GM15510 (cell line): ENCODE results near the gene C17orf58.

Experiments used
- POLR2A ChIP-seq: IDR thresholded peaks from 3 replicates; pipeline ENCODE4 v1.6.1; 2011; ENCODE audit warnings: borderline replicate concordance; ENCODE audit not compliant: insufficient read length; ENCODE audit errors: extremely low read depth

The C17orf58 gene

GRCh38 chr17:68015081-68015723, 18.9 kb upstream of the C17orf58 start:
- TF ChIP-seq POLR2A, result no peak

DNA sequence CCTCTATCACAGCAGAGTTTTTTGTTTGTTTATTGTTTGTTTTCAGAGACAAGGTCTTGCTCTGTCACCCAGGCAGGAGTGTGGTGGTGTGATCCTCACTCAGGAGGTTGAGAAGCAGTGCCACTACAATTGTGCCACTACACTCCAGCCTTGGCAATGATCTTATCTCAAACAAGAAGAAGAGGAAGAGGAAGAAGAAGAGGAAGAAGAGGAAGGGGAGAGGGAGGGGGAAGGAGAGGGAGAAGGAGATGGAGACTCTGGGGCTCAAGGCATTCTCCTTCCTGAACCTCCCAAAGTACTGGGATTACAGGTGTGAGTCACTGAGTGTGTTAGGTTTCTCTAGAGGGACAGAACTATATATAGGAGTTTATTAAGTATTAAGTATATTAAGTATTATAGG, 17.1 kb upstream of the C17orf58 start:
- TF ChIP-seq POLR2A, result no peak

DNA sequence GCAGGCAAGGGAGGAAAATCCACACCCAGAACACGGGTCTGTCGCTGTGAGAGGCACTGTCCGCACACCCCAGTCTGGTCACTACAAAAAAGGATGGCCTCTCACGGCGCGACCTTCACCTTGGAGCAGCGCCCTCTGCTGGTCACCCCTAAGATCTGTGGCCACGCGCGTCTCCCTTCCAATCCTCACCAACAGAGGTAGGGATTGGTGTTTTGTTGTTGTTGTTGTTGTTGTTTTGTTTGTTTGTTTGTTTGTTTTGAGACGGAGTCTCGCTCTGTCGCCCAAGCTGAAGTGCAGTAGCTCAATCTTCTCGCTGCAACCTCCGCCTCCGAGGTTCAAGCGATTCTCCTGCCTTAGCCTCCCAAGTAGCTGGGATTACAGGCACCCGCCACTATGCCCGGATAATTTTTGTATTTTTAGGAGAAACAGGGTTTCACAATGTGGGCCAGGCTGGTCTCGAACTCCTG, 15.0 kb upstream of the C17orf58 start:
- TF ChIP-seq POLR2A, result no peak

GRCh38 chr17:68006797-68007196, 10.5 kb upstream of the C17orf58 start:
- TF ChIP-seq POLR2A, result no peak

DNA sequence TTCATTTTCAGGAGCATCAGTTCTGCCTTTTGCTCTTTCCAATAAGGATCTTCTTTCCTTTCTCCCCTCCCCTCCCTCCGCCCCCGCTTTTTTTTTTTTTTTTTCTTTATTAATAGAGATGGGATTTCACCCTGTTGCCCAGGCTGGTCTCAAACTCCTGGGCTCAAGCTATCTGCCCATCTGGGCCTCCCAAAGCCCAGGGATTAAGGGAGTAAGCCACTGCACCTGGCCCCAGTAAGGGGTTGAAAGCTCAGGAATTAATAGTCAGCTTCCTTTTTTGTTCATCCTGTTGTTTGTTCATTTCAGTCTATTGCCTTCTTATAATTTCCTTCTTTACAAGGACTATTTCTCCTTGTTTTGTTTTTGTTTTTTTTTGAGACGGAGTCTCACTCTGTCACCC, 7.9 kb upstream of the C17orf58 start:
- TF ChIP-seq POLR2A, result no peak

DNA sequence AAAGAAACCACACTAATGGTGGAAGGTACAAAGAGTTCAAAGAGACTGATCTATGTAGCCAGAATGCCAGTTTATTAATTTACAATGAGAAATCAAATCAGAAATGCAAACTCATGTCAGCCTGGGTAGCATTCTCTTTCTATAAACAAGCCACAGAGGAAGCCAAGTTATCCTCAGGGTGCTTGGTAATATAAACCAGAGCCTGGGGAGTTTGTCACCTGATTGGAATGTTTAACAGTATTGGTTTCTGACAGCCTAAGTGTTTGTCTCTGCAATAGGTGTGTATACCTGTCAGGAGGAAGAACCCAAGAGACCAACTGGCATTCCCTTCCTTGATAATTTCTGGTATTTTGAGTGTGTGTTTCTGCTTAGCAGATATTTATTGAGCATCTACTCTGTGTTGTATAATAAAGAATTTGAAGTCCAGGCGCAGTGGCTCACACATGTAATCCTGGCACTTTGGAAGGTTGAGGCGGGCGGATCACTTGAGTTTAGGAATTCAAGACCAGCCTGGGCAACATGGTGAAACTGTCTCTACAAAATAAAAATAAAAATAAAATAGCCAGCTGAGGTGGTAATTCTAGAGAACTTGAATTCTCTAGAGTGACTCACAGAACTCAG, 3.1 kb upstream of the C17orf58 start:
- TF ChIP-seq POLR2A, result no peak

DNA sequence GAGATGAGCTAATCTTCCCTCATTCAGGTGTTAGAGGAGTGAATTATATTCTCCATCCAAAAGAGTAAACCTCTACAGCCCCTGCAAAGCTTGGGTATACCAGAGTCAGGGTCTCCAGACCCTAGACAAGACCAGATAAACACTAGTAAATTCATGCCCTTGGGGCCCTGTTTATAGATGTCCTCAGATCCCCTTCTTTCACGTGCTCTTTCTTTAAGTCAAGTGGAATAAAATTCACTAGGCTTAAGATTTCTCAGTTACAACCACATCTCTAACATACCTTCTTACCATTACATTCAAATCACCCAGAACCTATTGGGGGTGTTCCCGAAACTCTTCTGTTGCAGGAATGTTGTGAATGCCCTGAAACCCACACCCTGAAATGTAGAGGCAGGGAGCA, 2.2 kb upstream of the C17orf58 start:
- TF ChIP-seq POLR2A, result no peak

DNA sequence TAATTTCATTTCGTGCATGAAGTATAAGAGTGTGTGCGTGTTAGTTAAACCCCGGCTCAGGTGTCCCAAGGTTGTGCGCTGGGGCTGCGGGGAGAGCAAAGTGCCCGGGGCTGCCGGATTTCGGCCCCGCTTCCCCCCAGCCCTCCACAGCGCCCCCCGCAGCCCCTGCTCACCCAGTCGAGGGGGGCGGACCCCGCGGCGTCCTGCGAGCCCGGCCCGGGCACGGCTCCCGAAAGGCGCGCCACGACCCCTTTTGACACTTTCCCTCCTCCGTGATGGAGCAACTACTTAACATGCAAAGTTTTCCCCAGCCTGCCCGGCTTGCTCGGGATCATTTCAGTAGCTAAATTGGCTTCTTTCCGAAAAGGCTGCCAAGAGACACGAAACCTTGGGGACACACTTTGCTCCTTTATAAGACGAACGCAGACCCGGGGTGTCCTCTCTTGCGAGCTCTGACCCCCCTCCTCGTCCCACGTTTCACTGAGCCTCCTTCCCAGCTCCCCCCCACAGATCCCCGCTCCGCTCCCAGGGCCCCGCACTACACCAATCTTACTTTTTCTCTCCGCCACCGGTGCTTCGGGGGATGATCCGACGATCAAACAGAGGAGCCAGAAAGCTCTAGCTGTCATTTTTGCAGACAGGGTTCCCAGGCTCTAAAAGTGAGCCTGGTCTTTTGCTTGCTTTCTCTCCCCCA, 552 bp downstream of the C17orf58 start:
- no peak for TF ChIP-seq POLR2A

- TF ChIP-seq POLR2A, result no peak
Observed at GRCh38 chr17:67994817-67995569, 1.3 kb downstream of the C17orf58 start.

DNA sequence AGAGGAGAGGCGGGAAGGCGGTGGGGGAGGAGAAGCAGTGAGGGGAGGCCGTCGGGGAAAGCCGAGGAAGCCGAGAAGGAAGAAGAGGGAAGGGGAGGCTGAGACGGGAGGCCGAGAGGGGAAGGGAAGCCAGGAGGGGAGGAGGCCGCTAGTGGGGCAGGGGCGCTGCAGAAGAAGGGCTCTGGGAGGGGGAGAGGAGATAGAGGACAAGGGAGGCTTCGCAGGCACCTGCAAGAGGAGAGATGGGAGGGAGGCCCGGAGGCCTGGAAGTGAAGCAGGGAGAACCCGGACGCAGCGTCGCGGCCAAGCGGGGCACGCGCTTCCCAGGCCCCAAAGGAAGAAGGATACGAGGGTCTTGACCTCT, 2.3 kb downstream of the C17orf58 start:
- no peak for TF ChIP-seq POLR2A

GRCh38 chr17:67993153-67993997, 2.9 kb downstream of the C17orf58 start:
- peak; percentile 65 for TF ChIP-seq POLR2A

- no peak for TF ChIP-seq POLR2A
Observed at GRCh38 chr17:67992548-67993152, 3.6 kb downstream of the C17orf58 start.

DNA sequence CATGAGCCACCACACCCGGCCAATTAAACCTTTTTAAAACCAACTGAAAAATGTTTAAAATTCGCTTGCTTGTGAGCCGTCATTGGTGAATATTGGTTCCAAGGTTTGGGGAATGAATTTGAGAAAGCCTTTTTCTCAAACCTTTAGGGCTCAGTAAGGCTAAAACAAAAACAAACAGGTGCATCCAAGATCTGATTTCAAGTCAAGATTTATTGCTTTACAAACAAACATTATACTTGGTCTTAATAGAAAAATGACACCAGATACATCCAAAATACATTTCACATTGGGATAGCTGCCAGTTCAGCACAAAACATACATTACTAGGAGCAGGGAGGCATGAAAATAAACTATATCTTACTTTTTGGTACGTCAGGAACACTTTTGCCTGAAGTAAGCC, 5.4 kb downstream of the C17orf58 start:
- TF ChIP-seq POLR2A, result no peak

- TF ChIP-seq POLR2A, result no peak
Observed at GRCh38 chr17:67983383-67983688, 12.9 kb downstream of the C17orf58 start.

GRCh38 chr17:67982686-67983382, 13.4 kb downstream of the C17orf58 start:
- TF ChIP-seq POLR2A, result no peak
